HepG2 (cell line): ENCODE results near the gene STRN3. TPM values are rescaled to one million over a fixed set of nuclear protein-coding genes. Genes with fewer than 3 reads are reported as not detected.

ENCODE experiments used
- AFF4 ChIP-seq: sonication (generic); formaldehyde crosslinking; IDR thresholded peaks from 2 replicates; pipeline ENCODE4 v1.4.0; 2020; ENCODE audit warnings: missing genetic modification reagents
- DRAP1 ChIP-seq: IDR thresholded peaks from 2 replicates; pipeline ENCODE4 v1.6.1; 2016; ENCODE audit warnings: missing genetic modification reagents, missing compliant biosample characterization
- JDP2 ChIP-seq: sonication (generic); formaldehyde crosslinking; IDR thresholded peaks from 2 replicates; pipeline ENCODE4 v1.8.1; 2022; ENCODE audit warnings: missing genetic modification reagents, borderline replicate concordance
- SOX13 ChIP-seq, 3 experiments: fragments of 450-650 bp in 1 of 3; sonication (generic) in 1 of 3; formaldehyde crosslinking in 1 of 3; IDR thresholded peaks in 2 of 3; conservative IDR thresholded peaks in 1 of 3; 2 replicates each; pipeline versions ENCODE4 v1.5.0 to v1.6.1; 2016 to 2020; ENCODE audit warnings: antibody characterized with exemption in 1 of 3, mild to moderate bottlenecking in 1 of 3, missing compliant biosample characterization in 1 of 3, missing genetic modification reagents in 1 of 3, moderate library complexity in 1 of 3
- THAP9 ChIP-seq: sonication (generic); formaldehyde crosslinking; IDR thresholded peaks from 2 replicates; pipeline ENCODE4; 2020; ENCODE audit warnings: missing genetic modification reagents, mild to moderate bottlenecking, borderline replicate concordance
- ZBED4 ChIP-seq: sonication (generic); formaldehyde crosslinking; IDR thresholded peaks from 2 replicates; pipeline ENCODE4 v1.4.0; 2020; ENCODE audit warnings: missing genetic modification reagents, borderline replicate concordance
- ZBTB10 ChIP-seq: sonication (generic); formaldehyde crosslinking; IDR thresholded peaks from 2 replicates; pipeline ENCODE4 v1.4.0; 2020; ENCODE audit warnings: missing genetic modification reagents, borderline replicate concordance
- ZBTB7B ChIP-seq: sonication (generic); formaldehyde crosslinking; IDR thresholded peaks from 2 replicates; pipeline ENCODE4 v1.4.0; 2020; ENCODE audit warnings: missing genetic modification reagents
- ZNF639 ChIP-seq: conservative IDR thresholded peaks from 2 replicates; pipeline ENCODE4 v1.6.1; 2018; ENCODE audit warnings: missing genetic modification reagents
- polyA plus RNA-seq, 8 experiments: library from polyadenylated mRNA; depleted of rRNA in 3 of 8; stranded (reverse) in 7 of 8; unstranded in 1 of 8; fragments of >200 nt; fragmentation: Illumina TruSeq in 4 of 8; extraction: Trizol in 4 of 8; gene quantifications; 2 replicates each; pipeline versions ENCODE4 v1.2.1 to v1.2.3, GENCODE V29; 2011 to 2016; ENCODE audit warnings: low read depth in 4 of 8, missing spikeins in 1 of 8, mixed read lengths in 1 of 8; ENCODE audit not compliant: insufficient read depth in 1 of 8
- total RNA-seq, 5 experiments: library from RNA; depleted of rRNA; stranded (reverse); fragments of >200 nt; fragmentation: Illumina TruSeq; extraction: Trizol; gene quantifications; 2 replicates each; pipeline ENCODE4 v1.2.3, GENCODE V29; 2016; ENCODE audit warnings: low read depth in 1 of 5

Gene STRN3
- total and polyA plus RNA-seq, 2 of the 13 experiments (the other 11 are each of a cell fraction or from before 2014, with no cell fraction given), result 49.4 to 123 TPM

GRCh38 chr14:31037709-31038221 is 11.6 kb upstream of the STRN3 start (continued):
- TF ChIP-seq ZBED4 (CRISPR knock-in tag), result no peak
- TF ChIP-seq AFF4 (CRISPR knock-in tag), result no peak
- no peak for TF ChIP-seq ZBTB10 (CRISPR knock-in tag)
- TF ChIP-seq SOX13 (IDR thresholded peaks at IDR 0.05), result 0 out of 2 replicates have a peak, but pooled peaks have one; percentile 35
- peak in 1 of 2 experiments; percentile 81; a peak in 2 of 4 replicates for TF ChIP-seq SOX13 (CRISPR knock-in tag; conservative IDR thresholded peaks at IDR 0.05 in 1 of 2, IDR thresholded peaks at IDR 0.05 in 1 of 2)
- TF ChIP-seq ZNF639, result no peak
- TF ChIP-seq DRAP1 (CRISPR knock-in tag), result no peak; the same call in 1 of the 2 replicates
- TF ChIP-seq ZBTB7B (CRISPR knock-in tag), result peak; percentile 44; the same call in 1 of the 2 replicates
- no peak for TF ChIP-seq THAP9 (CRISPR knock-in tag)
- no peak for TF ChIP-seq JDP2 (CRISPR knock-in tag)
